ENCODE results near the gene GRID2.

Gene GRID2

GRCh38 chr4:92840880-92841279, 537.1 kb downstream of the GRID2 start:
- H3K27ac ChIP-seq, result no peak overlapping the region
- TF ChIP-seq CTCF (IDR thresholded peaks at IDR 0.05) (no peak), ZFX (IDR thresholded peaks at IDR 0.05; ENCODE audit: borderline replicate concordance) (no peak)

GRCh38 chr4:92843784-92844183, 540.0 kb downstream of the GRID2 start:
- TF ChIP-seq ZFX (IDR thresholded peaks at IDR 0.05; ENCODE audit: borderline replicate concordance) (no peak), CTCF (IDR thresholded peaks at IDR 0.05) (no peak)
- H3K27ac ChIP-seq, result no peak overlapping the region

- no peak overlapping the region for H3K27ac ChIP-seq
- no peak for TF ChIP-seq CTCF (IDR thresholded peaks at IDR 0.05)
- TF ChIP-seq ZFX (IDR thresholded peaks at IDR 0.05; ENCODE audit: borderline replicate concordance), result no peak
Observed at GRCh38 chr4:92847026-92847425, 543.3 kb downstream of the GRID2 start.

GRCh38 chr4:92862509-92862908, 558.7 kb downstream of the GRID2 start:
- H3K27ac ChIP-seq, result no peak overlapping the region
- TF ChIP-seq ZFX (IDR thresholded peaks at IDR 0.05; ENCODE audit: borderline replicate concordance) (no peak), CTCF (IDR thresholded peaks at IDR 0.05) (no peak)

GRCh38 chr4:92864096-92864495, 560.3 kb downstream of the GRID2 start:
- no peak overlapping the region for H3K27ac ChIP-seq
- TF ChIP-seq ZFX (IDR thresholded peaks at IDR 0.05; ENCODE audit: borderline replicate concordance) (no peak), CTCF (IDR thresholded peaks at IDR 0.05) (no peak)

GRCh38 chr4:92872604-92873003, 568.8 kb downstream of the GRID2 start:
- no peak overlapping the region for H3K27ac ChIP-seq
- TF ChIP-seq ZFX (IDR thresholded peaks at IDR 0.05; ENCODE audit: borderline replicate concordance), result no peak
- TF ChIP-seq CTCF (IDR thresholded peaks at IDR 0.05), result no peak

- TF ChIP-seq ZFX (IDR thresholded peaks at IDR 0.05; ENCODE audit: borderline replicate concordance) (no peak), CTCF (IDR thresholded peaks at IDR 0.05) (no peak)
- no peak overlapping the region for H3K27ac ChIP-seq
Observed at GRCh38 chr4:92885632-92886031, 581.9 kb downstream of the GRID2 start.
